Neuron (in vitro differentiated cells): ENCODE measurements around the gene VN1R2.
"Not testable (repeated sequence)": the region's sequence is repeated elsewhere in the genome, so short reads cannot be mapped to it uniquely, and the experiment has no call there.

Experiments used
- H2AFZ ChIP-seq: one replicate; pipeline ENCODE4 v1.6.1; 2013; ENCODE audit warnings: low read depth, mild to moderate bottlenecking, inconsistent platforms, low read length, moderate library complexity
- H3K27me3 ChIP-seq: one replicate; pipeline ENCODE4 v1.6.1; 2013; ENCODE audit warnings: low read length; ENCODE audit not compliant: insufficient read depth
- H3K36me3 ChIP-seq: one replicate; pipeline ENCODE4 v1.6.1; 2013; ENCODE audit warnings: low read length; ENCODE audit not compliant: insufficient read depth
- H3K4me1 ChIP-seq: one replicate; pipeline ENCODE4 v1.6.1; 2013; ENCODE audit warnings: low read length; ENCODE audit not compliant: insufficient read depth
- H3K4me3 ChIP-seq: 2 replicates; pipeline ENCODE4 v1.5.1; 2013; ENCODE audit warnings: mild to moderate bottlenecking, low read length, moderate library complexity
- H3K9me3 ChIP-seq: one replicate; pipeline ENCODE4 v1.6.1; 2013; ENCODE audit warnings: low read length

Gene VN1R2

GRCh38 chr19:53285087-53285486 is 27.0 kb downstream of the VN1R2 start:
- no peaks in the 10 kb centered on the region for H3K36me3 ChIP-seq
- H3K4me3 ChIP-seq, result no peak overlapping the region

GRCh38 chr19:53290758-53291549 is 32.9 kb downstream of the VN1R2 start:
- Histone ChIP-seq H3K4me1 (no peaks in the 10 kb centered on the region), H2AFZ (no peak overlapping the region), H3K4me3 (no peak overlapping the region)

More at GRCh38 chr19:53285087-53285486, 27.0 kb downstream of the VN1R2 start:
- Histone ChIP-seq H2AFZ (no peak overlapping the region), H3K4me1 (no peaks in the 10 kb centered on the region), H3K9me3 (no peaks in the 10 kb centered on the region), H3K27me3 (no peaks in the 10 kb centered on the region)

GRCh38 chr19:53294786-53295441 is 36.8 kb downstream of the VN1R2 start:
- Histone ChIP-seq H3K27me3 (no peaks in the 10 kb centered on the region), H3K4me3 (no peak overlapping the region)

More at GRCh38 chr19:53290758-53291549, 32.9 kb downstream of the VN1R2 start:
- H3K36me3 ChIP-seq, result no peaks in the 10 kb centered on the region
- H3K9me3 ChIP-seq, result peaks cover 12% of the 10 kb centered on the region
- H3K27me3 ChIP-seq, result no peaks in the 10 kb centered on the region

GRCh38 chr19:53301341-53301740 is 43.2 kb downstream of the VN1R2 start:
- H3K27me3 ChIP-seq, H3K4me1 ChIP-seq, H2AFZ ChIP-seq, H3K4me3 ChIP-seq, H3K9me3 ChIP-seq, H3K36me3 ChIP-seq: not testable (repeated sequence)

More at GRCh38 chr19:53294786-53295441, 36.8 kb downstream of the VN1R2 start:
- H3K9me3 ChIP-seq, result peaks cover 12% of the 10 kb centered on the region
- H2AFZ ChIP-seq, result no peak overlapping the region
- H3K36me3 ChIP-seq, result no peaks in the 10 kb centered on the region
- no peaks in the 10 kb centered on the region for H3K4me1 ChIP-seq

GRCh38 chr19:53308339-53308811 is 50.3 kb downstream of the VN1R2 start:
- Histone ChIP-seq H3K27me3 (peaks cover 5% of the 10 kb centered on the region), H2AFZ (no peak overlapping the region), H3K4me3 (no peak overlapping the region), H3K4me1 (no peaks in the 10 kb centered on the region), H3K36me3 (no peaks in the 10 kb centered on the region), H3K9me3 (peaks cover 7% of the 10 kb centered on the region)
